ENCODE results near the gene MYZAP. TPM values are rescaled to one million over a fixed set of nuclear protein-coding genes. Genes with fewer than 3 reads are reported as not detected.

The MYZAP gene
- total RNA-seq, 1 experiment from 2014 or later: 0.63 TPM

- Mint-ChIP-seq H3K36me3 (ENCODE audit: insufficient read depth in 1 of 3, low read depth in 3 of 3) (no peaks in the 10 kb centered on the region), H3K27ac (no peak overlapping the region), H3K9me3 (no peaks in the 10 kb centered on the region), H3K27me3 (ENCODE audit: low read depth) (peaks cover 8% of the 10 kb centered on the region; the same call in 1 of the 2 replicates), H3K4me3 (no peak overlapping the region), H3K4me1 (no peaks in the 10 kb centered on the region)
- Histone ChIP-seq H3K23me2 (ENCODE audit: insufficient read length, low read depth, low read length, poor library complexity, severe bottlenecking) (no peaks in the 10 kb centered on the region), H2BK12ac (ENCODE audit: insufficient read length, low read depth, low read length) (no peak overlapping the region), H4K20me1 (ENCODE audit: control insufficient read depth, insufficient read depth, insufficient read length) (no peaks in the 10 kb centered on the region), H2AK5ac (ENCODE audit: insufficient read length, low read length) (no peak overlapping the region), H2BK120ac (ENCODE audit: low read depth, low read length, poor library complexity, severe bottlenecking) (no peak overlapping the region), H3K56ac (ENCODE audit: insufficient read length, low read depth, low read length) (no peak overlapping the region), H2BK15ac (ENCODE audit: low read depth, low read length) (no peak overlapping the region), H3K14ac (ENCODE audit: insufficient read depth, low read length) (no peak overlapping the region), H3K9ac (ENCODE audit: extremely low read depth, insufficient read length, low read length) (no peak overlapping the region), H3K4me1 (ENCODE audit: insufficient read depth, low read length) (no peaks in the 10 kb centered on the region), H3K79me1 (ENCODE audit: insufficient read depth, low read depth, low read length, poor library complexity, severe bottlenecking) (no peaks in the 10 kb centered on the region), H3T11ph (ENCODE audit: low read length) (no peak overlapping the region), H4K5ac (ENCODE audit: insufficient read length, low read depth, low read length) (no peak overlapping the region), H2BK20ac (ENCODE audit: low read depth, low read length, poor library complexity, severe bottlenecking) (no peak overlapping the region), H3K4me2 (ENCODE audit: insufficient read depth, insufficient read length, low read length) (no peak overlapping the region), H3K79me2 (ENCODE audit: insufficient read depth, low read length) (no peaks in the 10 kb centered on the region), H3K18ac (ENCODE audit: insufficient read length, low read depth, low read length) (no peak overlapping the region), H4K8ac (replicated peaks; ENCODE audit: insufficient read length, low read depth, low read length) (no peak overlapping the region), H4K91ac (ENCODE audit: insufficient read length, low read depth, low read length) (no peak overlapping the region), H2BK5ac (ENCODE audit: insufficient read length, low read length) (no peak overlapping the region), H2AFZ (ENCODE audit: low read length) (no peak overlapping the region), H3K27me3 (ENCODE audit: insufficient read depth, low read length) (no peaks in the 10 kb centered on the region), H3K27ac (ENCODE audit: insufficient read length, low read depth, low read length) (no peak overlapping the region), H3K4ac (ENCODE audit: low read depth, low read length) (no peak overlapping the region), H3K9me3 (ENCODE audit: control insufficient read depth, low read depth, low read length) (no peaks in the 10 kb centered on the region), H3K23ac (ENCODE audit: insufficient read length, low read depth, low read length) (no peak overlapping the region)
- no peak for TF ChIP-seq CTCF (conservative IDR thresholded peaks at IDR 0.05)
- WGBS (ENCODE audit: extremely low coverage, insufficient read length, low lambda C conversion rate): no CpG with 5 or more reads among the region's 6 CpGs
- DNase-seq: no peak
Observed at GRCh38 chr15:57655053-57655452, 63.3 kb downstream of the MYZAP start.
